GM12878 (cell line): Measurements from ENCODE around the gene SELENBP1. TPM values are rescaled to one million over a fixed set of nuclear protein-coding genes. Genes with fewer than 3 reads are reported as not detected.

ENCODE experiments used
- BMI1 ChIP-seq: fragments of 450-650 bp; IDR thresholded peaks from 2 replicates; pipeline ENCODE4 v1.6.1; 2016; ENCODE audit warnings: mild to moderate bottlenecking, moderate library complexity, borderline replicate concordance
- E2F8 ChIP-seq: fragments of 450-650 bp; IDR thresholded peaks from 2 replicates; pipeline ENCODE4 v1.6.1; 2018; ENCODE audit warnings: mild to moderate bottlenecking, low read depth, moderate library complexity; ENCODE audit not compliant: partially characterized antibody
- HDAC2 ChIP-seq: fragments of 200-600 bp; sonication (generic); IDR thresholded peaks from 2 replicates; pipeline ENCODE4 v1.6.1; 2017
- IRF3 ChIP-seq: fragments of 450-650 bp; IDR thresholded peaks from 2 replicates; pipeline ENCODE4 v1.6.1; 2014; ENCODE audit warnings: mild to moderate bottlenecking
- IRF4 ChIP-seq: IDR thresholded peaks from 2 replicates; pipeline ENCODE4 v1.6.1; 2011; ENCODE audit warnings: low read depth, low read length
- KDM1A ChIP-seq: fragments of 200-600 bp; sonication (generic); IDR thresholded peaks from 2 replicates; pipeline ENCODE4 v1.6.1; 2016; ENCODE audit warnings: borderline replicate concordance
- MLLT1 ChIP-seq: fragments of 450-650 bp; IDR thresholded peaks from 2 replicates; pipeline ENCODE4 v1.6.1; 2016; ENCODE audit warnings: mild to moderate bottlenecking
- MYC ChIP-seq: IDR thresholded peaks from 2 replicates; pipeline ENCODE4 v1.6.1; 2011; ENCODE audit warnings: mild to moderate bottlenecking, low read length, moderate library complexity, inconsistent platforms; ENCODE audit not compliant: insufficient read depth, insufficient replicate concordance, insufficient read length, severe bottlenecking
- POU2F2 ChIP-seq: IDR thresholded peaks from 3 replicates; pipeline ENCODE4 v1.6.1; 2011; ENCODE audit warnings: low read depth, mild to moderate bottlenecking, low read length, borderline replicate concordance
- ZBTB4 ChIP-seq: fragments of 450-650 bp; formaldehyde crosslinking; IDR thresholded peaks from 2 replicates; pipeline ENCODE4 v1.4.0; 2022; ENCODE audit warnings: mild to moderate bottlenecking, moderate library complexity
- ZBTB40 ChIP-seq: fragments of 450-650 bp; IDR thresholded peaks from 2 replicates; pipeline ENCODE4 v1.6.1; 2016; ENCODE audit warnings: mild to moderate bottlenecking, moderate library complexity, borderline replicate concordance
- polyA plus RNA-seq, 11 experiments: library from polyadenylated mRNA; depleted of rRNA in 4 of 11; unstranded in 6 of 11; stranded (reverse) in 5 of 11; fragments of >200 nt; fragmentation: Nextera tagmentation in 4 of 11; fragmentation: Illumina TruSeq in 1 of 11; extraction: Ambion mirVana in 4 of 11; extraction: Trizol in 1 of 11; gene quantifications; 1 replicate in 1 of 11; 2 replicates in 10 of 11; pipeline versions ENCODE4 v1.2.1 to v1.2.3, GENCODE V29; 2011 to 2016; ENCODE audit warnings: inconsistent platforms in 2 of 11, missing spikeins in 2 of 11, low read depth in 1 of 11
- total RNA-seq, 4 experiments: library from RNA; depleted of rRNA in 3 of 4; stranded (reverse); fragments of >200 nt in 3 of 4; fragmentation: Illumina TruSeq in 1 of 4; extraction: Trizol in 1 of 4; gene quantifications; 2 replicates each; pipeline versions ENCODE4 v1.2.1 to v1.2.3, GENCODE V29; 2013 to 2021

Gene SELENBP1
- total and polyA plus RNA-seq, 10 of the 15 experiments (the other 5 are each of a cell fraction or from before 2014, with no cell fraction given) = 0.41 TPM; not detected in 9

GRCh38 chr1:151346769-151347522 is 25.6 kb downstream of the SELENBP1 start, which contains the start of gene RFX5 (continued):
- TF ChIP-seq ZBTB4 (CRISPR knock-in tag) (no peak), ZBTB40 (no peak; the same call in 1 of the 2 replicates), POU2F2 (peak; percentile 57; the same call in 2 of the 3 replicates), HDAC2 (no peak), IRF3 (peak; percentile 63; the same call in 1 of the 2 replicates), MLLT1 (peak; percentile 91), KDM1A (no peak), IRF4 (peak; percentile 58; the same call in 1 of the 2 replicates), BMI1 (peak; percentile 50), E2F8 (peak; percentile 56), MYC (peak; percentile 47)
